ENCODE measurements around the gene RNF182. TPM values are rescaled to one million over a fixed set of nuclear protein-coding genes. Genes with fewer than 3 reads are reported as not detected.

The RNF182 gene
- polyA plus RNA-seq, 3 donors from 2014 or later: not detected

- Mint-ChIP-seq H3K4me1 (no peaks in the 10 kb centered on the region), H3K27me3 (ENCODE audit: low read depth in 3 of 3) (peaks cover 2 to 33% (median 5%) of the 10 kb centered on the region in 3 donors), H3K36me3 (no peaks in the 10 kb centered on the region), H3K9me3 (peaks cover 0 to 5% (median 0%) of the 10 kb centered on the region in 6 donors), H3K4me3 (no peak overlapping the region), H3K27ac (no peak overlapping the region)
- no peak for DNase-seq
Measured at GRCh38 chr6:13987400-13987865, 62.7 kb downstream of the RNF182 start.

- H3K27ac Mint-ChIP-seq: no peak overlapping the region
Measured at GRCh38 chr6:13988049-13988738, 63.4 kb downstream of the RNF182 start.

GRCh38 chr6:13988908-13989307, 64.2 kb downstream of the RNF182 start:
- H3K4me3 Mint-ChIP-seq: no peak overlapping the region
- no peak for DNase-seq
- H3K27ac Mint-ChIP-seq: no peak overlapping the region
- no peaks in the 10 kb centered on the region for H3K4me1 Mint-ChIP-seq
- peaks cover 0 to 2% (median 0%) of the 10 kb centered on the region in 6 donors for H3K9me3 Mint-ChIP-seq
- peaks cover 3 to 32% (median 5%) of the 10 kb centered on the region in 3 donors for H3K27me3 Mint-ChIP-seq (ENCODE audit: low read depth in 3 of 3)
- no peaks in the 10 kb centered on the region for H3K36me3 Mint-ChIP-seq

More at GRCh38 chr6:13988049-13988738, 63.4 kb downstream of the RNF182 start:
- no peak for DNase-seq
- H3K27me3 Mint-ChIP-seq (ENCODE audit: low read depth in 3 of 3): peaks cover 2 to 30% (median 5%) of the 10 kb centered on the region in 3 donors
- H3K36me3 Mint-ChIP-seq: no peaks in the 10 kb centered on the region
- H3K9me3 Mint-ChIP-seq: peaks cover 0 to 3% (median 0%) of the 10 kb centered on the region in 6 donors
- H3K4me1 Mint-ChIP-seq: no peaks in the 10 kb centered on the region
- no peak overlapping the region for H3K4me3 Mint-ChIP-seq

GRCh38 chr6:13989496-13990144, 64.9 kb downstream of the RNF182 start:
- no peaks in the 10 kb centered on the region for H3K4me1 Mint-ChIP-seq
- no peak for DNase-seq

GRCh38 chr6:13990796-13991195, 66.0 kb downstream of the RNF182 start:
- H3K4me3 Mint-ChIP-seq: no peak overlapping the region
- no peaks in the 10 kb centered on the region for H3K36me3 Mint-ChIP-seq
- no peak for DNase-seq
- H3K4me1 Mint-ChIP-seq: no peaks in the 10 kb centered on the region
- no peak overlapping the region for H3K27ac Mint-ChIP-seq
- H3K27me3 Mint-ChIP-seq (ENCODE audit: low read depth in 3 of 3): peaks cover 1 to 37% (median 3%) of the 10 kb centered on the region in 3 donors
- H3K9me3 Mint-ChIP-seq: peaks cover 0 to 1% (median 0%) of the 10 kb centered on the region in 6 donors

More at GRCh38 chr6:13989496-13990144, 64.9 kb downstream of the RNF182 start:
- no peak overlapping the region for H3K4me3 Mint-ChIP-seq
- peaks cover 0 to 1% (median 0%) of the 10 kb centered on the region in 6 donors for H3K9me3 Mint-ChIP-seq
- no peaks in the 10 kb centered on the region for H3K36me3 Mint-ChIP-seq
- H3K27ac Mint-ChIP-seq: no peak overlapping the region
- H3K27me3 Mint-ChIP-seq (ENCODE audit: low read depth in 3 of 3): peaks cover 1 to 32% (median 5%) of the 10 kb centered on the region in 3 donors

- Mint-ChIP-seq H3K4me1 (no peaks in the 10 kb centered on the region), H3K27ac (no peak overlapping the region), H3K27me3 (ENCODE audit: low read depth in 3 of 3) (peaks cover 1 to 34% (median 6%) of the 10 kb centered on the region in 3 donors), H3K36me3 (no peaks in the 10 kb centered on the region), H3K9me3 (peaks cover 0 to 1% (median 0%) of the 10 kb centered on the region in 6 donors), H3K4me3 (no peak overlapping the region)
- no peak for DNase-seq
Measured at GRCh38 chr6:13991393-13991792, 66.6 kb downstream of the RNF182 start.

- H3K36me3 Mint-ChIP-seq: no peaks in the 10 kb centered on the region
- H3K27me3 Mint-ChIP-seq (ENCODE audit: low read depth in 3 of 3): peaks cover 1 to 32% (median 8%) of the 10 kb centered on the region in 3 donors
- no peak overlapping the region for H3K27ac Mint-ChIP-seq
- no peak overlapping the region for H3K4me3 Mint-ChIP-seq
- peaks cover 0 to 1% (median 0%) of the 10 kb centered on the region in 6 donors for H3K9me3 Mint-ChIP-seq
- DNase-seq: no peak
- no peaks in the 10 kb centered on the region for H3K4me1 Mint-ChIP-seq
Measured at GRCh38 chr6:13992417-13993055, 67.8 kb downstream of the RNF182 start.

GRCh38 chr6:13993416-13993815, 68.7 kb downstream of the RNF182 start:
- H3K4me3 Mint-ChIP-seq: no peak overlapping the region
- H3K27me3 Mint-ChIP-seq (ENCODE audit: low read depth in 3 of 3): peaks cover 1 to 28% (median 8%) of the 10 kb centered on the region in 3 donors
- no peaks in the 10 kb centered on the region for H3K4me1 Mint-ChIP-seq
- H3K36me3 Mint-ChIP-seq: no peaks in the 10 kb centered on the region
- peaks cover 0 to 2% (median 0%) of the 10 kb centered on the region in 6 donors for H3K9me3 Mint-ChIP-seq
- no peak overlapping the region for H3K27ac Mint-ChIP-seq
- DNase-seq: no peak

GRCh38 chr6:13998356-13998755, 73.6 kb downstream of the RNF182 start:
- no peaks in the 10 kb centered on the region for H3K36me3 Mint-ChIP-seq
- H3K9me3 Mint-ChIP-seq: peaks cover 0 to 4% (median 0%) of the 10 kb centered on the region in 6 donors
- no peak overlapping the region for H3K4me3 Mint-ChIP-seq
- no peaks in the 10 kb centered on the region for H3K4me1 Mint-ChIP-seq
- DNase-seq: no peak
- peaks cover under 1 to 16% (median 9%) of the 10 kb centered on the region in 3 donors for H3K27me3 Mint-ChIP-seq (ENCODE audit: low read depth in 3 of 3)
- H3K27ac Mint-ChIP-seq: no peak overlapping the region

GRCh38 chr6:14000901-14001300, 76.1 kb downstream of the RNF182 start:
- no peak for DNase-seq
- Mint-ChIP-seq H3K4me1 (no peaks in the 10 kb centered on the region), H3K27me3 (ENCODE audit: low read depth in 3 of 3) (peaks cover 4 to 11% (median 6%) of the 10 kb centered on the region in 3 donors), H3K27ac (no peak overlapping the region), H3K36me3 (no peaks in the 10 kb centered on the region), H3K4me3 (no peak overlapping the region), H3K9me3 (peaks cover 0 to 4% (median 0%) of the 10 kb centered on the region in 6 donors)

GRCh38 chr6:14001329-14002012, 76.7 kb downstream of the RNF182 start:
- no peak for DNase-seq
- Mint-ChIP-seq H3K27ac (no peak overlapping the region), H3K4me1 (no peaks in the 10 kb centered on the region), H3K27me3 (ENCODE audit: low read depth in 3 of 3) (peaks cover 3 to 9% (median 4%) of the 10 kb centered on the region in 3 donors), H3K36me3 (no peaks in the 10 kb centered on the region), H3K4me3 (no peak overlapping the region), H3K9me3 (peaks cover 0 to 4% (median 0%) of the 10 kb centered on the region in 6 donors)

- peaks cover 2 to 9% (median 8%) of the 10 kb centered on the region in 3 donors for H3K27me3 Mint-ChIP-seq (ENCODE audit: low read depth in 3 of 3)
- DNase-seq: no peak
- H3K27ac Mint-ChIP-seq: no peak overlapping the region
- peaks cover 0 to 4% (median 0%) of the 10 kb centered on the region in 6 donors for H3K9me3 Mint-ChIP-seq
- no peak overlapping the region for H3K4me3 Mint-ChIP-seq
- H3K36me3 Mint-ChIP-seq: no peaks in the 10 kb centered on the region
- no peaks in the 10 kb centered on the region for H3K4me1 Mint-ChIP-seq
Measured at GRCh38 chr6:14002176-14002947, 77.6 kb downstream of the RNF182 start.

- no peak overlapping the region for H3K27ac Mint-ChIP-seq
- no peak for DNase-seq
- H3K27me3 Mint-ChIP-seq (ENCODE audit: low read depth in 3 of 3): peaks cover 2 to 11% (median 4%) of the 10 kb centered on the region in 3 donors
- no peaks in the 10 kb centered on the region for H3K4me1 Mint-ChIP-seq
- no peaks in the 10 kb centered on the region for H3K36me3 Mint-ChIP-seq
- no peak overlapping the region for H3K4me3 Mint-ChIP-seq
- H3K9me3 Mint-ChIP-seq: no peaks in the 10 kb centered on the region
Measured at GRCh38 chr6:14004258-14004657, 79.5 kb downstream of the RNF182 start.
